Measurements from ENCODE around the gene MYBPH. TPM values are rescaled to one million over a fixed set of nuclear protein-coding genes. Genes with fewer than 3 reads are reported as not detected.

Gene MYBPH
- polyA plus RNA-seq, 2 of the 4 experiments (the other 2 are of a cell fraction), result not detected

GRCh38 chr1:203197625-203198024 lies 22.0 kb upstream of the MYBPH start:
- ATAC-seq (no peak), FAIRE-seq (no peak), DNase-seq (ENCODE audit: low read depth in 1 of 2, low spot score in 1 of 2) (no peak)
- WGBS (ENCODE audit: missing lambda C conversion rate), result 28% methylated on average over 3 of the region's 3 CpGs
- ChIA-PET CTCF (interaction anchor here (0.8 to 7.2 kb wide), 5 partner anchors 19 to 158 kb away, joined by 3 to 40 read pairs (median 19); no protein-coding TSS in a partner anchor), POLR2A (no interaction called here)
- Histone ChIP-seq H3K4me1 (peaks cover 9% of the 10 kb centered on the region; the same call in 1 of the 3 replicates), H3K4me3 (no peak overlapping the region), H3K4me2 (0 out of 3 replicates have a peak overlapping the region, but pooled peaks have one; percentile 34), H3K27ac (peak overlapping the region in 1 of 2 experiments; percentile 10; a peak in 1 of 6 replicates), H3K9me3 (no peaks in the 10 kb centered on the region)
- TF ChIP-seq CEBPB (IDR thresholded peaks at IDR 0.05) (no peak), ZSCAN20 (CRISPR knock-in tag; IDR thresholded peaks at IDR 0.05) (no peak), NPAS2 (CRISPR knock-in tag; IDR thresholded peaks at IDR 0.05; ENCODE audit: borderline replicate concordance) (no peak), EHMT2 (IDR thresholded peaks at IDR 0.05; ENCODE audit: low read depth) (no peak), MYC (IDR thresholded peaks at IDR 0.05; ENCODE audit: borderline replicate concordance, low read length) (no peak), POLR2AphosphoS2 (conservative IDR thresholded peaks at IDR 0.05; ENCODE audit: low read length) (no peak), ZC3H11A (IDR thresholded peaks at IDR 0.05) (no peak), ESRRA (IDR thresholded peaks at IDR 0.05; ENCODE audit: borderline replicate concordance, low read length) (no peak), HOXB13 (CRISPR knock-in tag; IDR thresholded peaks at IDR 0.05; ENCODE audit: low read depth) (no peak), TFCP2L1 (CRISPR knock-in tag; IDR thresholded peaks at IDR 0.05) (no peak), BHLHE40 (IDR thresholded peaks at IDR 0.05; ENCODE audit: low read depth, low read length) (no peak), HOXA7 (CRISPR knock-in tag; IDR thresholded peaks at IDR 0.05) (no peak), MAFK (IDR thresholded peaks at IDR 0.05; ENCODE audit: partially characterized antibody) (no peak), BCL3 (IDR thresholded peaks at IDR 0.05) (no peak), ATOH8 (CRISPR knock-in tag; IDR thresholded peaks at IDR 0.05; ENCODE audit: low read depth) (no peak)
- TF ChIP-seq, protein P1, sequence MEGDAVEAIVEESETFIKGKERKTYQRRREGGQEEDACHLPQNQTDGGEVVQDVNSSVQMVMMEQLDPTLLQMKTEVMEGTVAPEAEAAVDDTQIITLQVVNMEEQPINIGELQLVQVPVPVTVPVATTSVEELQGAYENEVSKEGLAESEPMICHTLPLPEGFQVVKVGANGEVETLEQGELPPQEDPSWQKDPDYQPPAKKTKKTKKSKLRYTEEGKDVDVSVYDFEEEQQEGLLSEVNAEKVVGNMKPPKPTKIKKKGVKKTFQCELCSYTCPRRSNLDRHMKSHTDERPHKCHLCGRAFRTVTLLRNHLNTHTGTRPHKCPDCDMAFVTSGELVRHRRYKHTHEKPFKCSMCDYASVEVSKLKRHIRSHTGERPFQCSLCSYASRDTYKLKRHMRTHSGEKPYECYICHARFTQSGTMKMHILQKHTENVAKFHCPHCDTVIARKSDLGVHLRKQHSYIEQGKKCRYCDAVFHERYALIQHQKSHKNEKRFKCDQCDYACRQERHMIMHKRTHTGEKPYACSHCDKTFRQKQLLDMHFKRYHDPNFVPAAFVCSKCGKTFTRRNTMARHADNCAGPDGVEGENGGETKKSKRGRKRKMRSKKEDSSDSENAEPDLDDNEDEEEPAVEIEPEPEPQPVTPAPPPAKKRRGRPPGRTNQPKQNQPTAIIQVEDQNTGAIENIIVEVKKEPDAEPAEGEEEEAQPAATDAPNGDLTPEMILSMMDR (IDR thresholded peaks at IDR 0.05), result no peak
- TF ChIP-seq, protein P2, sequence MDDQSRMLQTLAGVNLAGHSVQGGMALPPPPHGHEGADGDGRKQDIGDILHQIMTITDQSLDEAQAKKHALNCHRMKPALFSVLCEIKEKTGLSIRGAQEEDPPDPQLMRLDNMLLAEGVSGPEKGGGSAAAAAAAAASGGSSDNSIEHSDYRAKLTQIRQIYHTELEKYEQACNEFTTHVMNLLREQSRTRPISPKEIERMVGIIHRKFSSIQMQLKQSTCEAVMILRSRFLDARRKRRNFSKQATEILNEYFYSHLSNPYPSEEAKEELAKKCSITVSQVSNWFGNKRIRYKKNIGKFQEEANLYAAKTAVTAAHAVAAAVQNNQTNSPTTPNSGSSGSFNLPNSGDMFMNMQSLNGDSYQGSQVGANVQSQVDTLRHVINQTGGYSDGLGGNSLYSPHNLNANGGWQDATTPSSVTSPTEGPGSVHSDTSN (IDR thresholded peaks at IDR 0.05), result no peak

- 88% methylated on average over 3 of the region's 3 CpGs for WGBS (ENCODE audit: missing lambda C conversion rate)
- peak in 1 of 2 experiments; percentile 37; a peak in 2 of 6 replicates for ATAC-seq
- H3K27ac ChIP-seq, result peak overlapping the region in 1 of 2 experiments; percentile 24; a peak in 1 of 6 replicates
- FAIRE-seq, result no peak
- TF ChIP-seq, protein P3, sequence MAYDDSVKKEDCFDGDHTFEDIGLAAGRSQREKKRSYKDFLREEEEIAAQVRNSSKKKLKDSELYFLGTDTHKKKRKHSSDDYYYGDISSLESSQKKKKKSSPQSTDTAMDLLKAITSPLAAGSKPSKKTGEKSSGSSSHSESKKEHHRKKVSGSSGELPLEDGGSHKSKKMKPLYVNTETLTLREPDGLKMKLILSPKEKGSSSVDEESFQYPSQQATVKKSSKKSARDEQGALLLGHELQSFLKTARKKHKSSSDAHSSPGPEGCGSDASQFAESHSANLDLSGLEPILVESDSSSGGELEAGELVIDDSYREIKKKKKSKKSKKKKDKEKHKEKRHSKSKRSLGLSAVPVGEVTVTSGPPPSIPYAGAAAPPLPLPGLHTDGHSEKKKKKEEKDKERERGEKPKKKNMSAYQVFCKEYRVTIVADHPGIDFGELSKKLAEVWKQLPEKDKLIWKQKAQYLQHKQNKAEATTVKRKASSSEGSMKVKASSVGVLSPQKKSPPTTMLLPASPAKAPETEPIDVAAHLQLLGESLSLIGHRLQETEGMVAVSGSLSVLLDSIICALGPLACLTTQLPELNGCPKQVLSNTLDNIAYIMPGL (CRISPR knock-in tag; IDR thresholded peaks at IDR 0.05; ENCODE audit: borderline replicate concordance), result no peak
- TF ChIP-seq NPAS2 (CRISPR knock-in tag; IDR thresholded peaks at IDR 0.05; ENCODE audit: borderline replicate concordance) (no peak), ZSCAN20 (CRISPR knock-in tag; IDR thresholded peaks at IDR 0.05) (no peak), JUNB (IDR thresholded peaks at IDR 0.05) (no peak), EP300 (IDR thresholded peaks at IDR 0.05) (no peak), ZNF302 (CRISPR knock-in tag; IDR thresholded peaks at IDR 0.05) (no peak)
- TF ChIP-seq, protein P1 (IDR thresholded peaks at IDR 0.05), result no peak
- no peak for DNase-seq (ENCODE audit: low read depth in 1 of 2, low spot score in 1 of 2)
- H3K4me1 ChIP-seq, result peaks cover 9% of the 10 kb centered on the region; the same call in 1 of the 3 replicates
- POLR2A ChIA-PET, result no interaction called here
- H3K4me3 ChIP-seq, result no peak overlapping the region
- no peaks in the 10 kb centered on the region for H3K9me3 ChIP-seq
- CTCF ChIA-PET, result interaction anchor here (0.9 to 1.6 kb wide), 3 partner anchors 20 to 31 kb away, joined by 4 to 5 read pairs (median 4); no protein-coding TSS in a partner anchor
- H3K4me2 ChIP-seq, result no peak overlapping the region
Observed at GRCh38 chr1:203196371-203196770, 20.7 kb upstream of the MYBPH start.
